ENCODE data around the gene C2orf68. TPM values are rescaled to one million over a fixed set of nuclear protein-coding genes. Genes with fewer than 3 reads are reported as not detected.

The C2orf68 gene
- total and polyA plus RNA-seq, 2 of the 13 experiments (the other 11 are each of a cell fraction or from before 2014, with no cell fraction given), result 47.1 to 77.4 TPM

- TF ChIP-seq ZNF512B (CRISPR knock-in tag; IDR thresholded peaks at IDR 0.05; ENCODE audit: borderline replicate concordance), result peak; percentile 22; the same call in 1 of the 2 replicates
- 0 out of 2 replicates have a peak, but pooled peaks have one; percentile 10 for TF ChIP-seq ZMYM3 (CRISPR knock-in tag; IDR thresholded peaks at IDR 0.05)
- TF ChIP-seq ZBTB26 (CRISPR knock-in tag; IDR thresholded peaks at IDR 0.05; ENCODE audit: borderline replicate concordance), result no peak
- peak; percentile 56; the same call in 1 of the 2 replicates for TF ChIP-seq ATF7-NPFF (CRISPR knock-in tag; IDR thresholded peaks at IDR 0.05; ENCODE audit: low read depth)
- no peak for TF ChIP-seq MAFF (IDR thresholded peaks at IDR 0.05; ENCODE audit: low read depth, low read length)
- peak; percentile 74; the same call in 1 of the 2 replicates for TF ChIP-seq RFX5 (IDR thresholded peaks at IDR 0.05; ENCODE audit: low read depth, low read length)
- peak; percentile 70; the same call in 1 of the 2 replicates for TF ChIP-seq KMT2A (CRISPR knock-in tag; IDR thresholded peaks at IDR 0.05)
- TF ChIP-seq HMG20B (CRISPR knock-in tag; conservative IDR thresholded peaks at IDR 0.05), result 0 out of 2 replicates have a peak, but pooled peaks have one; percentile 13
- TF ChIP-seq IRX3 (CRISPR knock-in tag; IDR thresholded peaks at IDR 0.05; ENCODE audit: borderline replicate concordance, low read depth), result peak; percentile 64; the same call in 1 of the 2 replicates
- TF ChIP-seq RBAK (CRISPR knock-in tag; IDR thresholded peaks at IDR 0.05), result peak; percentile 23; the same call in 1 of the 2 replicates
- TF ChIP-seq POLR2A (IDR thresholded peaks at IDR 0.05; ENCODE audit: insufficient read depth in 1 of 2, low read depth in 2 of 2, low read length in 2 of 2), result peak in 1 of 2 experiments; percentile 77; a peak in 1 of 4 replicates
- TF ChIP-seq ZNF30 (CRISPR knock-in tag; IDR thresholded peaks at IDR 0.05), result no peak
- TF ChIP-seq ISX (CRISPR knock-in tag; conservative IDR thresholded peaks at IDR 0.05), result 0 out of 2 replicates have a peak, but pooled peaks have one; percentile 23
- TF ChIP-seq FOXC1 (CRISPR knock-in tag; IDR thresholded peaks at IDR 0.05; ENCODE audit: borderline replicate concordance), result peak; percentile 90
- TF ChIP-seq HMG20A (CRISPR knock-in tag; IDR thresholded peaks at IDR 0.05; ENCODE audit: borderline replicate concordance), result no peak; the same call in 1 of the 2 replicates
- TF ChIP-seq PREB (CRISPR knock-in tag; IDR thresholded peaks at IDR 0.05), result no peak
- TF ChIP-seq MEF2D (CRISPR knock-in tag; IDR thresholded peaks at IDR 0.05), result peak; percentile 89
- TF ChIP-seq ATF1 (CRISPR knock-in tag; IDR thresholded peaks at IDR 0.05), result peak; percentile 89
- TF ChIP-seq SETDB1 (CRISPR knock-in tag; IDR thresholded peaks at IDR 0.05; ENCODE audit: borderline replicate concordance), result no peak
- peak; percentile 81; the same call in 1 of the 2 replicates for TF ChIP-seq ZMAT3 (CRISPR knock-in tag; conservative IDR thresholded peaks at IDR 0.05)
- peak; percentile 26; the same call in 1 of the 2 replicates for TF ChIP-seq ZNF629 (CRISPR knock-in tag; conservative IDR thresholded peaks at IDR 0.05)
- TF ChIP-seq HDAC1 (CRISPR knock-in tag; IDR thresholded peaks at IDR 0.05), result peak; percentile 83
- TF ChIP-seq SP140L (CRISPR knock-in tag; IDR thresholded peaks at IDR 0.05; ENCODE audit: borderline replicate concordance), result no peak
- no peak for TF ChIP-seq SMC3 (IDR thresholded peaks at IDR 0.05; ENCODE audit: low read length)
These were observed 16.4 kb downstream of the C2orf68 start, which contains the start of gene RNF181 (continued) for GRCh38 chr2:85595301-85596025.
